Hepatocyte (in vitro differentiated cells): ENCODE data around the gene NRCAM. TPM values are rescaled to one million over a fixed set of nuclear protein-coding genes. Genes with fewer than 3 reads are reported as not detected.

Source experiments
- DNase-seq: peaks from one replicate; pipeline ENCODE4 v3.0.0-alpha.2; 2016; ENCODE audit warnings: low spot score
- H2AFZ ChIP-seq: fragments of 200-600 bp; sonication (generic); 2 replicates; pipeline ENCODE4 v1.6.0; 2016; ENCODE audit warnings: antibody characterized with exemption, mild to moderate bottlenecking
- H3K27ac ChIP-seq: fragments of 200-600 bp; sonication (generic); 2 replicates; pipeline ENCODE4 v1.5.1; 2016; ENCODE audit warnings: mild to moderate bottlenecking
- H3K27me3 ChIP-seq: fragments of 200-600 bp; sonication (generic); 2 replicates; pipeline ENCODE4 v1.6.1; 2016
- H3K36me3 ChIP-seq: fragments of 200-600 bp; sonication (generic); replicated peaks from 2 replicates; pipeline ENCODE4 v1.5.1; 2016; ENCODE audit warnings: low read depth; ENCODE audit not compliant: insufficient read depth
- H3K4me1 ChIP-seq: fragments of 200-600 bp; sonication (generic); 2 replicates; pipeline ENCODE4 v1.5.1; 2016; ENCODE audit warnings: mild to moderate bottlenecking, moderate library complexity; ENCODE audit not compliant: insufficient read depth
- H3K4me2 ChIP-seq: fragments of 200-600 bp; sonication (generic); 2 replicates; pipeline ENCODE4 v1.6.0; 2016
- H3K4me3 ChIP-seq: fragments of 200-600 bp; sonication (generic); 2 replicates; pipeline ENCODE4 v1.5.1; 2016; ENCODE audit warnings: mild to moderate bottlenecking
- H3K79me2 ChIP-seq: fragments of 200-600 bp; sonication (generic); 2 replicates; pipeline ENCODE4 v1.6.0; 2017; ENCODE audit warnings: mild to moderate bottlenecking
- H3K9me2 ChIP-seq: fragments of 200-600 bp; sonication (generic); replicated peaks from 2 replicates; pipeline ENCODE4 v1.6.0; 2017; ENCODE audit warnings: mild to moderate bottlenecking; ENCODE audit not compliant: insufficient read depth
- H3K9me3 ChIP-seq: fragments of 200-600 bp; sonication (generic); 2 replicates; pipeline ENCODE4 v1.5.1; 2016; ENCODE audit warnings: low read depth, mild to moderate bottlenecking
- H4K20me1 ChIP-seq: fragments of 200-600 bp; sonication (generic); 2 replicates; pipeline ENCODE4 v1.6.0; 2016; ENCODE audit warnings: mild to moderate bottlenecking; ENCODE audit not compliant: insufficient read depth, poor library complexity, severe bottlenecking
- EZH2 ChIP-seq: fragments of 200-600 bp; sonication (generic); IDR thresholded peaks from 2 replicates; pipeline ENCODE4 v1.6.1; 2016; ENCODE audit warnings: antibody characterized with exemption, mild to moderate bottlenecking, borderline replicate concordance
- EZH2phosphoT487 ChIP-seq: fragments of 200-600 bp; sonication (generic); IDR thresholded peaks from one replicate; pipeline ENCODE4 v1.6.1; 2018; ENCODE audit warnings: antibody characterized with exemption, mild to moderate bottlenecking, low read depth, moderate library complexity; ENCODE audit not compliant: unreplicated experiment, severe bottlenecking
- WGBS: methylation state at CpG from one replicate; pipeline ENCODE4 v1.1.6; 2016; ENCODE audit warnings: low lambda C conversion rate; ENCODE audit errors: missing lambda C conversion rate; 5-methylcytosine and 5-hydroxymethylcytosine counted together
- polyA plus RNA-seq: library from polyadenylated mRNA; unstranded; fragments of >200 nt; fragmentation: Nextera tagmentation; extraction: Ambion mirVana; gene quantifications from 2 replicates; pipeline ENCODE4 v1.2.1, GENCODE V29; 2016
- total RNA-seq: library from RNA; depleted of rRNA; stranded (reverse); fragments of >200 nt; gene quantifications from 2 replicates; pipeline ENCODE4 v1.2.3, GENCODE V29; 2014
- TF ChIP-seq, protein P1 (sequence below): fragments of 200-600 bp; sonication (generic); IDR thresholded peaks from 2 replicates; pipeline ENCODE4 v1.5.1; 2016; ENCODE audit warnings: antibody characterized with exemption, mild to moderate bottlenecking; ENCODE audit not compliant: poor library complexity

Gene NRCAM
- total and polyA plus RNA-seq, 2 experiments from 2014 or later = 16.0 to 34.4 TPM

DNA sequence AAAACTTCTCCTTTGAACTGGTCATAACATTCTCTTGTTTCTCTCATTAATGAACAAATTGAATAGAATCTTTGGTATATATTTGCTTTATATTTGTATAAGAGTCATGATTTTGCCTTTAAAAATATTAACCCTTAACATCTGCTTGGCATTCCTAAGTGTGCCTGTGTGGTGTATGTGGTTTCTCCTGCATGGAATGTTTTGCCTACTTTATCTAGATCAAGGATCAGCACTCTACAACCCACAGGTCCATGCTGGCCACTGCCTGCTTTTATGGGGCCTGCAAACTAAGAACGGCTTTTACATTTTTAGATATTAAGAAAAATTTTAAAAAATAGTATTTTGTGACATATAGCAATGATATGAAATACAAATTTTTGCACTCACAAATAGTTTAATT, 321.8 kb downstream of the NRCAM start:
- H3K36me3 ChIP-seq = no peaks in the 10 kb centered on the region
- H3K27ac ChIP-seq = no peak overlapping the region
- H2AFZ ChIP-seq = no peak overlapping the region
- H3K4me1 ChIP-seq = no peaks in the 10 kb centered on the region
- no peaks in the 10 kb centered on the region for H3K9me2 ChIP-seq
- WGBS = 76% methylated on average over 1 of the region's 1 CpG
- no peaks in the 10 kb centered on the region for H3K27me3 ChIP-seq
- DNase-seq = no peak
- no peak overlapping the region for H3K4me2 ChIP-seq
- TF ChIP-seq EZH2phosphoT487 (no peak), EZH2 (no peak)
- TF ChIP-seq, protein P1, sequence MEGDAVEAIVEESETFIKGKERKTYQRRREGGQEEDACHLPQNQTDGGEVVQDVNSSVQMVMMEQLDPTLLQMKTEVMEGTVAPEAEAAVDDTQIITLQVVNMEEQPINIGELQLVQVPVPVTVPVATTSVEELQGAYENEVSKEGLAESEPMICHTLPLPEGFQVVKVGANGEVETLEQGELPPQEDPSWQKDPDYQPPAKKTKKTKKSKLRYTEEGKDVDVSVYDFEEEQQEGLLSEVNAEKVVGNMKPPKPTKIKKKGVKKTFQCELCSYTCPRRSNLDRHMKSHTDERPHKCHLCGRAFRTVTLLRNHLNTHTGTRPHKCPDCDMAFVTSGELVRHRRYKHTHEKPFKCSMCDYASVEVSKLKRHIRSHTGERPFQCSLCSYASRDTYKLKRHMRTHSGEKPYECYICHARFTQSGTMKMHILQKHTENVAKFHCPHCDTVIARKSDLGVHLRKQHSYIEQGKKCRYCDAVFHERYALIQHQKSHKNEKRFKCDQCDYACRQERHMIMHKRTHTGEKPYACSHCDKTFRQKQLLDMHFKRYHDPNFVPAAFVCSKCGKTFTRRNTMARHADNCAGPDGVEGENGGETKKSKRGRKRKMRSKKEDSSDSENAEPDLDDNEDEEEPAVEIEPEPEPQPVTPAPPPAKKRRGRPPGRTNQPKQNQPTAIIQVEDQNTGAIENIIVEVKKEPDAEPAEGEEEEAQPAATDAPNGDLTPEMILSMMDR = no peak
- H4K20me1 ChIP-seq = no peaks in the 10 kb centered on the region
- no peaks in the 10 kb centered on the region for H3K79me2 ChIP-seq
- no peaks in the 10 kb centered on the region for H3K9me3 ChIP-seq
- no peak overlapping the region for H3K4me3 ChIP-seq

DNA sequence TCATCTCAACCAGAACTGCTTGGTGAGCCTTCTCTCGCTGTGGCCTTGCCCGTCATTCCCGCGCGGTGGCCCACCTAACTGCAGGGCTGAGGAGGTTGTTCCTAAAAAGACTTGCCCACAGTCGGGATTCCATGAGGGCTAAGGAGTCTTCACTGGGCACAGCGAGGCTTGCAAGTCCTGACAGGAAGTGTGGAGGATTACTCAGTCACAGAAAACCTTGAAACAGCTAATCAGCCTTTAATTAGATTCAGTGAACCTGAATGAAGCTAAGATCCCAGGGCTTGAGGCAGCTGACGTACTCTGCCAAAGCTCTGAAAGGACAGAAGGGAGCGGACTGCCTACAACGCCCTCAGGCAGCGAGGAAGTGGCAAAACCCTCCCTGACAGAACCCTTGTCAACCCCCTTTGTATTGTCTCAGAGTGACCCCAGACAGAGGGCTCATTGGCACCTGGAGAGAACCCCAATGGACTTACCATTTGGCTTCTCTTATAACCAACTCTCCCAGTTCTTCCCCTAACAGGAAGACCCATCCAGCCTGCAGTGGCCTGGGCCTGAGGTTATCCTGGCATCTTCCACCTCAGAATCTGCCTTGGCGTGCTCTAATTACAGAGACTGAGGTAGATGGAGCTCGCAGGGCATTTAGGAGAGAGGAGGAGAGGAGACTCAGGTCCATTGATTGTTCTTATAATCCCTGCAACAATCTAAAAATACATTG, 323.5 kb downstream of the NRCAM start:
- DNase-seq = no peak
- no peaks in the 10 kb centered on the region for H3K4me1 ChIP-seq
- no peaks in the 10 kb centered on the region for H3K9me3 ChIP-seq
- no peaks in the 10 kb centered on the region for H3K27me3 ChIP-seq
- TF ChIP-seq EZH2 = no peak
- no peak for TF ChIP-seq EZH2phosphoT487
- TF ChIP-seq, protein P1 = no peak
- no peak overlapping the region for H2AFZ ChIP-seq
- H4K20me1 ChIP-seq = no peaks in the 10 kb centered on the region
- no peak overlapping the region for H3K4me2 ChIP-seq
- no peaks in the 10 kb centered on the region for H3K79me2 ChIP-seq
- H3K9me2 ChIP-seq = no peaks in the 10 kb centered on the region
- WGBS = 89% methylated on average over 13 of the region's 13 CpGs
- no peaks in the 10 kb centered on the region for H3K36me3 ChIP-seq
- no peak overlapping the region for H3K4me3 ChIP-seq
- H3K27ac ChIP-seq = no peak overlapping the region

DNA sequence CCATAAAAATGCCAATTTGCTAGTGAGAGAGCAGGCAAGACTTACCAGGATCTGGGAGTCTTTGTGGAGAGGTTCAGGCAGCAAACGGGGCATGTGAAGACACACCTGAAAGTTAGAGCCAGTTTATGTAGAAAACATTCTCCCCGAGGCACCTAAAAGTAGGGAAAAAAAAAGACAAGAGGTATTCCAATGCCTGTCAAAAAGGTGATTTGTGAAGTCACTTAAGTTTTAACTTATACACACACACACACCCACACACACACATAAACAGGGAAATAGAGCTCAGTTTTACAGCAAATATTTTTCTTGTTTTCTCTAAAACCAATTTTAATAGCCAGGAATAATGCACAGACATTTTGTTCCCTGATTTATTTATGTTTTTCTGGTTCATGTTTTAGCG, 326.0 kb downstream of the NRCAM start, which contains the start of gene LAMB4:
LAMB4 (minus strand) TSS at position 101 of the 400 bp plus-strand sequence. CDS start 7,197 bp downstream, outside the sequence.
- H3K27me3 ChIP-seq = no peaks in the 10 kb centered on the region
- no peaks in the 10 kb centered on the region for H3K9me2 ChIP-seq
- no peaks in the 10 kb centered on the region for H3K9me3 ChIP-seq
- no peak for DNase-seq
- peak within 1 kb of the TSS; percentile 26 for H3K27ac ChIP-seq
- H3K4me2 ChIP-seq = no peak within 1 kb of the TSS
- no peaks in the 10 kb centered on the region for H3K79me2 ChIP-seq
- TF ChIP-seq, protein P1 = no peak
- TF ChIP-seq EZH2phosphoT487 (no peak), EZH2 (no peak)
- no peak within 1 kb of the TSS for H3K4me3 ChIP-seq
- no peaks in the 10 kb centered on the region for H3K4me1 ChIP-seq
- 70% methylated on average over 3 of the region's 3 CpGs for WGBS
- H2AFZ ChIP-seq = no peak within 1 kb of the TSS
- H3K36me3 ChIP-seq = no peaks in the 10 kb centered on the region
- no peaks in the 10 kb centered on the region for H4K20me1 ChIP-seq
